GM18873 (cell line): Measurements from ENCODE around the gene RALGPS1.
"Not testable (repeated sequence)": the region's sequence is repeated elsewhere in the genome, so short reads cannot be mapped to it uniquely, and the experiment has no call there.

Experiments used
- ATAC-seq: cut with Tn5 transposase; IDR thresholded peaks from one replicate; pipeline ENCODE4 v1.9.1; 2021; ENCODE audit warnings: mild to moderate bottlenecking, moderate library complexity, moderate number of reproducible peaks; ENCODE audit not compliant: unreplicated experiment, low FRiP score

RALGPS1 gene

GRCh38 chr9:127017979-127018378 is 103.4 kb downstream of the RALGPS1 start:
- not testable (repeated sequence) for ATAC-seq

GRCh38 chr9:127018935-127019334 is 104.4 kb downstream of the RALGPS1 start:
- ATAC-seq, result no peak

DNA sequence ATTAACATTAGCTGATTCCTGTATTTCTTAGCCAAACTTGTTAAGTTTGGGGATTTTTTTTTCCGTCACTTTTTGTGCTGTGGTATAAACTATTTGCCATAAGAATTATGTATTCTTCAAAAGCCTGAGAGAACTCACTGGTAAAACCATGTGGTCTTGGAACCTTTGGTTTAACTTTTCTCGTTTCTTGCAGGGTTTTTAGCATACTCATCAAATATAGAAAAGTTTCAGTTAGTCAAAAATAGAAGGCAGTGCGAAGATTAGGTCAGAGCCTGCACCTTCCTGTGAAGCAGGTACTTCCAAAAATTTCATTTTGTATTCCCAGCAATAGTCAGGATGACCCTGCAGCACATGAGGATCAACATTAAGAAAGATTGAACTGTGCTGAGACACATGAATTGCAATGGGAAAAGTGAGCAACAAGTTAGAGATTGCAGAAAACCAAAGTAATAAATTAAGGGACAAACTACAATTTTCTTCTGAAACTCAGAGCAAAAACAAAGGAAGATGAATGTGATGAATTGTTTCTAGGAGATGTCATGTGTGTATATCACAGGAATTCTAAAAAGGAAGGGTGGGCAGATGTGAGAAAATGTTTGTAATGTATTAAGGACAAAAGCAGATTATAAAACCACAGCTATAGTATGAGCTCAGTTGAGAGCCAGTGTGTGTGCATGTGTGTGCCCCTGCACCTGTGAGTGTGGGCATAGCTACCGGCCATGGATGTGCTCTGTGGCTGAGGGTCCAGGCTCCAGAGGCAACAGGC is 105.6 kb downstream of the RALGPS1 start:
- no peak for ATAC-seq

DNA sequence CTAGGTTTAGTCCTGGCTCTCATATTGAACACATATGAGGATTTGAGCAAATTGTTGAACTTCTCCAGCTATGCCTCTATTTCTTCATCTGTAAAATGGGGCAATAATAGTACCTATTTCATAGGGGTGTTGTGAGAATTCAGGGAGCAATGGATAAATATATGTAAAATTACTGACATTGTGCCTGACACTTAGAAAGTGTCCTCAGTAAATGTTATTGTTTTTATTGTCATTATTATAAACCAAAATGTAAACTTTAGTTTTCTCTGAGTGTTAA is 106.2 kb downstream of the RALGPS1 start:
- ATAC-seq, result no peak

DNA sequence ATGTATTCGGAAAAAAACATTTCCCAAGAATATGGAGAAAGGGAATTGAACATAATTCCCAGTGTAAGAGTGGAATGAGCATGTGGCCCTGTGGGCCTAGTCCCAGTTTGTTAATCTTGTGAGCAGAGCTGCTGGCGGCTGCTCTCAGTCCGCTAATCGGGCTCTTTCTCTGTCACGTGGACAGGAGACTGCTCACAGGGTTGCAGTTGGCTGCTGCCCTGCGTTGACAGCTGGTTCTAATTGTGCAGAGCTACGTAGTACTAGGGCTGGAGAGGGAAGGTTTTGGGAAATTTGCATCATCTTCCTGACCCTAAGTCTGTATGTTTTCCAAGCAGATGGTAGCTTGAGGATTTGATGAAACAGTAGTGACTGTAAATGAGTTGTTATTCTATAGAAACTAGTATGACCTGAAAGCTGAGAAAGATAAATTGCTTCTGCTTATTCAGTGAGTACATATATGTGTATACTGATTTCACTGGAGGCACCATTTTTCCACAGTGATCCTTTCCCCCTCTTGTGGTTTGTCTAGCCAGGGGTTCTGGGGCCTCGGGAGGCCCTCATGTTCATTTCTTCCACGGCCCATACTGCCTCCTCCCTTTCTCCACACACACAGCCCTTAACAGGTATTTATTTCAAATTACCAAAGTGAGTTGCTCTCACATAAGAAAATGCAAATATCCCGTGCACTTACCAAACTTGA is 107.2 kb downstream of the RALGPS1 start:
- no peak for ATAC-seq

DNA sequence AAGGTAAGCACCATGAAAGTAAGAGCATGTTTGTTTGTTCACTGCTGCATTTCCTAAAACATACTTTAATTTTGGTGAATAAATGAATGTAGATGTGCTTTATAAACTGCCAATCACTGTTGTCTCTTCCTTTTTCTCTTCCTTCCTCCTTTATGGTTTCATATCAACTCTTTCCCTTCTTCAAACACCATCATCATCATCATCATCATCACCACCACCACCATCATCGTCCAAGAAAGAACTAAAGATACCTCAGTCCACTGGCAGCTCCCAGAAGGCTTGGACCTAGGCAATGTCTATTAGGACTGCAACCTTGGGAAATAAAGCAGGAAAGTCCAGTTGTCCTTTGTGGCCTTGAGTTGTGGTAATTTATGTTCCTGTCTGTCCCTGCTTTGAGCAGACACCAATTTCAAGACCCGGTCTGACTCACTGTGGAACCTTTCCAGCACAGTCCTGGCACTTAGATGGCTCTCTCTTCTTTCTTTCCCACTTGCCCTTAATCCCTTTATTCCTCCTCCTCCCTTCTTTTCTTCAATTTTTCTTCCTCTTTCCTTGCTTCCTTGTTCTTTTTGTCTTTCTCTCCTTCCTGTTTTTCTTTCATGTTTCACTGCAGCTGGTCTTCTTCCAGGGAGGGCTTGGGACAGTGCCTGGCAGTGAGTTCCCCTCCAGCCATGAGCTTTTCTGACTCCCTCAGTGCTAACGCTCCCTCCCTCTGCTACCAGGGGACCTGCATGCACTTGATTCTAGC is 108.5 kb downstream of the RALGPS1 start:
- ATAC-seq, result no peak

GRCh38 chr9:127025042-127025441 is 110.5 kb downstream of the RALGPS1 start:
- ATAC-seq, result no peak

- no peak for ATAC-seq
Observed at GRCh38 chr9:127027694-127028093, 113.1 kb downstream of the RALGPS1 start.

DNA sequence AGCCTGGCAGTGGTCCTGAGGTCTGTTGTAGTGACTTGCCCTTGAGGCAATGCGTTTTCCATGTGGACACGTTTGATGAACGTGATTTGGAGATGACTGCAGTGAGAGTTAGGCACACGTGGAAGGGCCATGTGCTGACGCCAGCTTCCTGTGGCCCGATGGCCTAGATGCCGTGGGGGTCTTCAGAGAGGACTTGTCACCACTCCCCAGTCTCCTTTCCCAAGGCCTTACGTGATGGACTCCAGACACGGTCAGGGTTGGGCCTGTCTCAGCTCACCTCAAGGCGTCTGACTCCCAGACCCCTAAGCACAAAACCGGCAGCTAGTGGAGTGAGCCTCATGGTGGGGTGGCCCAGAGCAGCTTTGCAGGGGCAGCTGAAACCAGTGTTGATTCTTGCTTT is 115.0 kb downstream of the RALGPS1 start:
- no peak for ATAC-seq

DNA sequence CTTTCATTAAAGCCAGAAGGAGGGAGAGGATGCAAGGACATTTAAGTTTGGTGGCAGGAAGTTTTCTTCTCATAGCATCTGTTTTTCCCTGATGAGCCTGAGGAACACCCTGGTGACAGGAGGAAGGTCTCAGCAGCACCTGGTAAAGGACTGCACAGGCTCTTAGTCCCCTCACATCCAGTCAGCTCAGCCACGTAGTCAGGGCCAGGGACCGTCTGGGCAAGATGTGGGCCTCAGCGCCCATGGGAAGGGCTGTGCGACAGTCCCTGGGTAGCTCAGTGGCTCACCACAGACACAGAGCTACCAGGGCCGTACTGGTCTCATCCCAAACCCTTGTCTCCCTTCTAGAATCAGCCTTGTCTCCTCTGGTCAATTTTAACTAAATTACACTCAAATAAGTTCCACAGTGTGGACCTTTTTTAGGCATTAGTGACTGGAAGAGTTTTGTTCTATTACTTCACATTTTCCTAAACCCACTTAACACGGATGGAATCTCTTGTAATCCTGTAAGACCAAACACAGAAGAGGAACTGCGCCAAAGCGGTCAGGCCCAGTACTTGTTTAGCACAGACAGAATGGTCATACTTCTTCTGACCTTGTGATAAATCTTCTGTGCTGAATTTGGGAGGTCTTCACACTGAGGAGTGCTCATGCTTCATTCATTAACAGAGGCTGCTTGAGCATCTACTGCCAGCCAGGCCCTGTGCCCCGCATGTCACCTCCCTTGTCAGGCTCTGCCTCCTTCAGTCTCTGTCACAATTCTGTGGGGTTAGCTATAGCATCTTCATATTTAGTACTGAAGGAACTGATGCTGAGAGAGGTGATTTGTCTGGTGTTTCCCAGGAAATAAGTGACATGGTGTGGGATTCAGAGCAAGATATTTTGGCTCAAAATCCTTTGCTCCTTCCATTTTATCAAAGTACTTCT is 116.5 kb downstream of the RALGPS1 start:
- no peak for ATAC-seq

- no peak for ATAC-seq
Observed at GRCh38 chr9:127032256-127032655, 117.7 kb downstream of the RALGPS1 start.

DNA sequence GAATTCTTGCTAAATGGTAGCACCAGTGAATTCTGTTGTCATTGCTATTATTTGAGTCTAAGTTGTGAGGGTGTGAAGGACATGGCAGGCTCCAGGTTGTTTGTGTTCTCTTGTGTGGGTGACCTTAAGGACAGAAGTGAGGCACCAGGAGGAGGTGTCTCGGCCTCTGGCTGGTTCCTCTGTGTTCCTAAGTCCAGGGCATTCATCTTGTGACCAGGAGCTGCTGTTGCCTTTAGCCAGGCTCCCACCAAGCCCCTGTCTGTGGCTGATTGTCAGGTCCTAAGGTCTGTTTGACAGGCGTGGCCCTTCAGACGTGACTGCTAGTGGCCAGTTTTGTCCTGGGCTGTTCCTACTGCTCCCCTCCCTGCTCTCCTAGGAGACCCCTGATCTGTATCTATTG is 118.5 kb downstream of the RALGPS1 start:
- no peak for ATAC-seq

- no peak for ATAC-seq
Observed at GRCh38 chr9:127033789-127034188, 119.2 kb downstream of the RALGPS1 start.

DNA sequence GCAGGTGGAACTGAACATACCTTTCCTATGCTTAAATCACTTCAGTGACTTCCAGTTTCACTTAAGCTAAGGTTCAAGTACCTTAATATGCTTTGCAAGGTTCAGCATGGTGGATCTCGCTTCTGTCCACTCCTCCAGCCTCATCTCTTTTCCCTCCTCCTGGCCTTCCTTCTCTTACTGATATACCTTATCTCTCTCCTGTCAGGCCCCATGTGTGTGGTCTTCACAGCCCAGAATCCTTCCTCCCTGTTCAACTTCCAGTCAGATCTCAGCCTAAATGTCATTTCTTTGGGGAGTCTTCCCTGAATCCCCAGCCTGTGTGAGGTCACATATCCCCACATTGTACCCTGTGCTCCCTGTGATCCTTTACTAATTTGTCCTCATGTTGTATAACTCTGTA is 120.1 kb downstream of the RALGPS1 start:
- no peak for ATAC-seq

GRCh38 chr9:127035423-127035822 is 120.8 kb downstream of the RALGPS1 start:
- ATAC-seq, result no peak

DNA sequence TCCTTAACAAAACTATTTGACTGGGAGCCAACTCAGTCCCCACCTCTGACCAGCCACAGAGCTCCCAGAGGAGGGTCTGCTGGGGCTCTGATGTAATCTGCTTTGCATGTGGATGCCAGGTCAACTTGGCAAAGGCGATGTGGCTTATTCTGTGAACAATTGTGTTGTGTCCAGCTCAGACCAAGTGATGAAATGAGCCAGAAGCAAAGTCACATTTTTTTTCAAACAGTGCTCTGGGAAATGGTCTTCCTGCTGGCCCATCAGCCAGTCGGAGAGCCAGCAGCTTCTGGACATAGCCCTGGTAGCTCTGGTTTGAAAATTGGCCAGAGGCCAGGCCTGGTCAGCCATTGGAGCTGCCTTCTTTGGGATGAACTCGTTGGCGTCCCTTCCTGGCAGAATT is 121.4 kb downstream of the RALGPS1 start:
- no peak for ATAC-seq

DNA sequence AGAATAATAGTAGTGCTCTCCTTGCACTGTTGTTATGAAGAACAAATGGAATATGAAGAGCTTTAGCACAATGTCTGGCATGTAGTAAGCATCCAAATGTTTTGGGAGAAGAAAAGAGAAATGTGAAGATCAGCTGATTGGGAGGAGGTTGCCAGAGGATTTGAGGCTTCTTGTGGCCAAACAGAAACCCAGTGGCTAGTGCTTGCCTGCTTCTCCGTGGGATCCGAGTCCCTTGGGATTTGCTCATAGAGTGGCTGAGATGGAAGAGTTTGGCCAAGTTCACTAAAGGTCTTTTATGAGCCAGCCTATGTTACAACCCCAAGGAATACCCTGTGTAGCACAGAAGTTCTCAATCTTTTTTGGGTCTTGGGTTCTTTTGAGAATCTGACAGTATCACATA is 121.9 kb downstream of the RALGPS1 start:
- ATAC-seq, result no peak

GRCh38 chr9:127038531-127038930 is 123.9 kb downstream of the RALGPS1 start:
- ATAC-seq, result no peak

DNA sequence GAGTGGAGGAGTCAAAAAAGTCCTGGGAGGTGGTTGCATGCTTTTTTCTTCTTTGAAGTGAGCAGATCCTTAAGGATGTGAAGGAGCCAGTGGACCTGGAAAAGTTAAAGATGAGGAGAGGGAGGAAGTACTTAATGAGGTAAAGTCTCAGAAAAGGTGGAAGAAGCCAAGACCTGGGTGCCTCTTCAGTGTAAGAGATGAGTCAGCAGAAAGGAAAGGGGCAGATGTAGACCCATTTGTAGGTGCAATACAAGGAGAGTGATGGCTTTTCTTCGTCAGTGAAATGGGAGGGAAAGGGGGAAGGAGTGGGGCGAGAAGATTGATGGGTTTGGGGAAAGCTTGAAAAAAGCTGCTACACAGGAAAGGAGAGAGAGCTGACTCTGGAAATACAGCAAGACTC is 124.9 kb downstream of the RALGPS1 start:
- no peak for ATAC-seq

GRCh38 chr9:127045148-127045547 is 130.6 kb downstream of the RALGPS1 start:
- ATAC-seq, result no peak

DNA sequence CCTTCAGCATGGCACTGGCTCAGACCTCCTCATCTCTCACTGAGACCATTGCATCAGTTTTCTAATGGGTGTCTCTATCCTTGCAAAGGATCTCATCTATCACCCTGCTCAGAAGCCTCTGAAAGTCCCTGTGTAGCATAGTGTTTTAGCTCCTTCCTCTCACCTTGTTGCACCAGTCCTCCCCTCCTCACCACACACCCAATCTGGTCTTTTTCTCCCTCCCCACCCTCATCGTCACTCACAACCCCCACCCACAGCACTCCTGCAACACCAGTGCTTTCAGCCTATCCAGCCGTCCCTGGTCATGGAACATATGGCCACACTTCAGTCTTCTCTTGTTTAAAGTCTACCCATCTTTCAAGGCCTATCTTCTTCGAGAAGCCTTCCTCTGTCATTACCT is 133.4 kb downstream of the RALGPS1 start:
- no peak for ATAC-seq
